Cardiac fibroblast (primary cell): ENCODE data around the gene SPANXC.
"Not testable (repeated sequence)": the region's sequence is repeated elsewhere in the genome, so short reads cannot be mapped to it uniquely, and the experiment has no call there.

Experiments
- DNase-seq, 2 donors: peaks; one replicate each; pipeline versions ENCODE4 v3.0.0 to v3.0.0-alpha.2; 2010; ENCODE audit warnings: low read depth in 2 of 2
- H3K4me3 ChIP-seq, 2 donors: replicated peaks in 1 of 2; 1 replicate in 1 of 2; 2 replicates in 1 of 2; pipeline ENCODE4 v1.5.1; 2011; ENCODE audit warnings: low read depth in 2 of 2, low read length in 2 of 2, mild to moderate bottlenecking in 2 of 2, moderate library complexity in 1 of 2
- CTCF ChIP-seq: IDR thresholded peaks from one replicate; pipeline ENCODE4 v1.5.1; 2011; ENCODE audit warnings: low read depth, mild to moderate bottlenecking, low read length, inconsistent platforms

The SPANXC gene

GRCh38 chrX:141242417-141242816, at the start of gene SPANXC:
SPANXC (minus strand) TSS chrX:141242517; CDS start chrX:141242457, 60 bp downstream.
- not testable (repeated sequence) for H3K4me3 ChIP-seq, DNase-seq

GRCh38 chrX:141279476-141279875, 37.2 kb upstream of the SPANXC start:
- no peak for DNase-seq
- TF ChIP-seq CTCF = no peak
- no peak overlapping the region for H3K4me3 ChIP-seq

- TF ChIP-seq CTCF = peak; percentile 66
- DNase-seq = peak; percentile 32 to 42
- H3K4me3 ChIP-seq = no peak overlapping the region
Observed at GRCh38 chrX:141278306-141278705, 36.0 kb upstream of the SPANXC start.

GRCh38 chrX:141258080-141258479, 15.8 kb upstream of the SPANXC start:
- DNase-seq = no peak
- H3K4me3 ChIP-seq = no peak overlapping the region
- no peak for TF ChIP-seq CTCF

GRCh38 chrX:141221611-141222010, 20.7 kb downstream of the SPANXC start:
- TF ChIP-seq CTCF = no peak
- no peak for DNase-seq
- no peak overlapping the region for H3K4me3 ChIP-seq

GRCh38 chrX:141220342-141221008, 21.8 kb downstream of the SPANXC start:
- no peak overlapping the region for H3K4me3 ChIP-seq
- TF ChIP-seq CTCF = no peak
- peak; percentile 46 to 75 for DNase-seq

GRCh38 chrX:141214196-141214595, 28.1 kb downstream of the SPANXC start:
- DNase-seq = peak in 1 of 2 donors; percentile 1
- H3K4me3 ChIP-seq = no peak overlapping the region
- TF ChIP-seq CTCF = no peak
